GM18505 (cell line): ENCODE data around the gene PLEKHG2.
A peak's percentile ranks its signal among the peaks of the same experiment; 100 is the strongest.

Experiments used
- ATAC-seq: cut with Tn5 transposase; IDR thresholded peaks from one replicate; pipeline ENCODE4 v1.9.1; 2021; ENCODE audit not compliant: unreplicated experiment
- POLR2A ChIP-seq: IDR thresholded peaks from 4 replicates; pipeline ENCODE4 v1.6.1; 2011; ENCODE audit warnings: borderline replicate concordance; ENCODE audit not compliant: insufficient read depth, insufficient read length; ENCODE audit errors: extremely low read depth

PLEKHG2 gene

DNA sequence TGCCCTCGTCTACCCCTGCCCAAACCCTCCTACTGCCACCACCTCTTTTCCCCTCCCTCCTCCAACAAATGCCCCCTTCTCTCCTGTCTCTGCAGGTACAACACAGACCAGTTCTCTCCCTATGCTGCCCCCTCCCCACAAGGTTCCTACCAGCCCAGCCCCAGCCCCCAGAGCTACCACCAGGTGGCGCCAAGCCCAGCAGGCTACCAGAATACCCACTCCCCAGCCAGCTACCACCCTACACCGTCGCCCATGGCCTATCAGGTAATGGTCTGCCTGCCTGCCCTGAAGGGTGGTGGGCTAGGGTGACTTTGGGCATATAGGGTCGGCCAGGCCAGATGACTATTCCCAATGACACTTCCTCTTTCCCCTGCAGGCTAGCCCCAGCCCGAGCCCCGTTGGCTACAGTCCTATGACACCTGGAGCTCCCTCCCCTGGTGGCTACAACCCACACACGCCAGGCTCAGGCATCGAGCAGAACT, 61.7 kb downstream of the PLEKHG2 start:
- no peak for ATAC-seq
- no peak for TF ChIP-seq POLR2A

DNA sequence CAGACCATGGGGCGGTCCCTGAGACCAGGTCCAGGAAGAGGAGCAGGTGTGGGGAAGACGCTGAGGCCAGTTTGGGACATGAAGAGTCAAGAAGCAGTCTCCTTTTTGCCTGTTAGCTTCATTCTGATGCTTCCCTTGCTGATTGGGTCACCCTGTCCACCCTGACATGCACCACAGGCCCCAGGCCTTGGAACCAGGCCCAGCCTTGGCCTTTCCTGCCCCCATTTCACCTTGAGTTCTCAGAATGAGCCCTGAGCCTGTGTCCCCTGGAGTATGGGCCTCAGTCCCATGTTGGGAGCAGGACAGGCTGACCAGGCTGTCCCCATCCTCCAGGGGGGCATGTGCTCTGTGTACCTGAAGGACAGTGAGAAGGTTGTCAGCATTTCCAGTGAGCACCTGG, 63.3 kb downstream of the PLEKHG2 start:
- peak; percentile 14 for TF ChIP-seq POLR2A
- no peak for ATAC-seq
